Astrocyte of the spinal cord (primary cell): ENCODE results near the gene PCNT.

Experiments used
- DNase-seq: peaks from one replicate; pipeline ENCODE4 v3.0.0; 2011; ENCODE audit warnings: low read depth, low spot score
- H3K4me3 ChIP-seq: 2 replicates; pipeline ENCODE4 v1.5.1; 2011; ENCODE audit warnings: low read depth, mild to moderate bottlenecking, low read length, moderate library complexity
- CTCF ChIP-seq: IDR thresholded peaks from 2 replicates; pipeline ENCODE4 v1.5.1; 2012; ENCODE audit warnings: low read depth, mild to moderate bottlenecking, low read length, inconsistent platforms
- in situ Hi-C: cut with HindIII; loops from 2 replicates; pipeline ENCODE4 v1.10.0; 2017; ENCODE audit warnings: low sequenced_read_pairs

PCNT gene

DNA sequence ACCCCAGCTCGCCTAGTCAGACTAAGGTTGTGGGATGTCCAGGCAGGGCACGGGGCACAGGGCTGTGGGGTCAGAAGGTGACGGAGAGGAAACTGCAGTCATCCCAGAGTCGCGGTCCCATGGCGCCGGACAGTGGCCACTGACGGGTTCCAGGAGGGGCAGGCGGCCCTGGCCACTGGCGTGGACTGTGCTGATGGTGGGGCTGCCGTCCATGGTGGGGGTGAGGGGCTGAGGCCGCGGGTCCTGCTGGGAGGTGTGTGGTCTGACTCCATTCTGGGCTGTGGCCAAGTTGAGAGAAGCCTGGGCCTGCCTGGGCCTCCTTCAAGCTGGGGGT lies 32.0 kb downstream of the PCNT start:
- no peak for TF ChIP-seq CTCF
- DNase-seq = no peak
- in situ Hi-C loops = no loop called here
- H3K4me3 ChIP-seq = no peak overlapping the region

DNA sequence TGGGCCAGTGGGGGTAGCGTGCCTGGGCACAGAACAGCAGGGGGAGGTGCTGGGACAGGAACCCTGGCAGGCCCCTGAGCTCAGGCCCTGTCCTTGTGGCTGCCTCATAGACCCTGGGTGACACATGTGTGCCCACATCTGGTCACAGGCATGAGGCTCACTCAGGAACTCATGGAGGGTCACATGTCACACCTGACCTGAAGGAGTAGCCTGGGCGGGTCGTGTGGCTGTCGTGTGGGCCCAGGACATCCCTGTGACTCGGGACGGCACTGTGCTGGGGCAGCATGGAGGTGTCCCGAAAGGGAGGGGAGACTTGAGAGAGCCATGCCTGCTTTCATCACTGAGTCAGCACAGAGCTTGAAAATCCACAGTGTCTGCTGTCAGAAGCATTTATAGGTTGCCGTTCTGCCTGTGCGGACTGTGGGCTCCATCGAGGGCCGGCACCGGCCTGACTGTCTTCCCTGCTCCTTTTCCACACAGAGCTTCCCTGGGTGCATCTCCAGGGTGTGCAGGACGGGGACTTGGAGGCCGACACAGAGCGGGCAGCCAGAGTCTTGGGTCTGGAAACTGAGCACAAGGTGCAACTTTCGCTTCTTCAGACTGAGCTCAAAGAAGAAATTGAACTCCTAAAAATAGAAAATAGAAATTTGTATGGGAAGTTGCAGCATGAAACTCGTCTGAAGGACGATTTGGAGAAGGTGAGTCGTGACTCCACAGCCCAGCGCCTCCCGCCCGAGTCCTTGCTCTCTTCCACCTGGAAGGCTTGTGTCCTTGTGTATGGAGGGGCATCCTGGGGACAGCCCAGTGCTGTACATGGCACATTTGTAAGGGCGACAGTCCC lies 32.8 kb downstream of the PCNT start:
- no peak overlapping the region for H3K4me3 ChIP-seq
- TF ChIP-seq CTCF = no peak
- in situ Hi-C loops = no loop called here
- no peak for DNase-seq

DNA sequence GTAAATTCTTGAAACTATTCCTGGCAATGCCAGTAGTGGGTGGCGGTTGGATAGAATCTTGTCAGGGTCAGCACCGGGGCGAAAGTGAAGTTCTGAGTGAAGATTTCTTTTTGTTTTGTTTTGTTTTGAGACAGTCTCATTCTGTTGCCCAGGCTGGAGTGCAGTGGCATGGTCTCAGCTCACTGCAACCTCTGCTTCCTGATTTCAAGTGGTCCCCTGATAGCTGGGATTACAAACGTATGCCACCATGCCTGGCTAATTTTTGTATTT lies 33.3 kb downstream of the PCNT start:
- in situ Hi-C loops = no loop called here
- no peak overlapping the region for H3K4me3 ChIP-seq
- no peak for TF ChIP-seq CTCF
- DNase-seq = no peak

- no peak for TF ChIP-seq CTCF
- DNase-seq = no peak
Observed at GRCh38 chr21:46357684-46358425, 33.9 kb downstream of the PCNT start.

GRCh38 chr21:46361176-46361575 lies 37.2 kb downstream of the PCNT start:
- no peak for DNase-seq
- TF ChIP-seq CTCF = no peak
- in situ Hi-C loops = no loop called here
- no peak overlapping the region for H3K4me3 ChIP-seq

More at GRCh38 chr21:46357684-46358425, 33.9 kb downstream of the PCNT start:
- in situ Hi-C loops = no loop called here
- no peak overlapping the region for H3K4me3 ChIP-seq

DNA sequence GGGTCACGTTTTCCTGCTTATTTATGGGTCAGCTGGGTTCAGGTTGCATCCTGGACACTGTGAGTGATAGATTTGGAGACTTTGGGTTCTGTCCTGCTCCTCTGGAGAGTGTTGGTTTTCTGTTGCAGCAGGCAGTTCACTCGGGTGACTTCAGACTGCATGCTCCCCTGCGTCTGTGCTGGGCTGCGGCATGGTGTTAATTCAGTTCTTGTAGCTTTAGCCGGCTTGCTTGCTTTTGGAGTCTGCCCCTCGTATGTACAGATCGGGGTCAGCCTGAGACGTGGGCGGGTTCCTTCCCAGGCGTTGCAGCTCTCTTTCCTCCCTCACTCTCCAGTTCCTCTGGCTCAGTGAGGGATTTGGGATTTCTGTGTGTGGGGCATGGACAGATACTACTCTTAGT lies 38.0 kb downstream of the PCNT start:
- no peak for DNase-seq
- in situ Hi-C loops = no loop called here
- TF ChIP-seq CTCF = no peak
- H3K4me3 ChIP-seq = no peak overlapping the region
